Stomach (tissue), 4 donors: ENCODE data around the gene TXNL1.

Experiments used
- EP300 ChIP-seq: sonication (generic); formaldehyde crosslinking; IDR thresholded peaks from one replicate; pipeline ENCODE4 v1.6.1; 2017; ENCODE audit warnings: antibody characterized with exemption
- POLR2AphosphoS5 ChIP-seq, 3 donors: sonication (generic); formaldehyde crosslinking; IDR thresholded peaks; one replicate each; pipeline ENCODE4 v1.6.1; 2016; ENCODE audit warnings: antibody characterized with exemption in 3 of 3
- TF ChIP-seq, protein P1 (sequence below), 7 experiments: fragments of 450-650 bp in 4 of 7; fragments of 200-600 bp in 3 of 7; sonication (generic) in 3 of 7; IDR thresholded peaks; one replicate each; pipeline ENCODE4 v1.5.1; 2016 to 2019; ENCODE audit warnings: antibody characterized with exemption in 7 of 7, control low read depth in 2 of 7, mild to moderate bottlenecking in 1 of 7

DNA sequence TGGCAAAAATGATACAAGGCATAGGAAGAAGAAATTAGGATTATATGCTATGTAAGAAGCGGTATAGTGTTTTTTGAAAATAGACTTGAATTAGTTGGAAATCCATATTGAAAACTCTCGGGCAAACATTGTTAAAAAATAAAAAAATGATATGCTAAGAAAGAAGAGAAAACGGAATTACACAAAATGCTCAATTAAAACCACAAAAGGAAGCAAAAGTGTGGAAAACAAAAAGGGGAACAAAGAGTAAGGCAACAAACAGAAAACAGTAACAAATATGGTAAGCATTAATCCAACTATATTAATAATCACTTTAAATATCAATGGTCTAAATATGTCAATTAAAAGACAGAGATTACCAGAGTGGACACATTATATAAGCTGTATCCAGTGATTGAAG is 58.4 kb downstream of the TXNL1 start:
- TF ChIP-seq, protein P1, sequence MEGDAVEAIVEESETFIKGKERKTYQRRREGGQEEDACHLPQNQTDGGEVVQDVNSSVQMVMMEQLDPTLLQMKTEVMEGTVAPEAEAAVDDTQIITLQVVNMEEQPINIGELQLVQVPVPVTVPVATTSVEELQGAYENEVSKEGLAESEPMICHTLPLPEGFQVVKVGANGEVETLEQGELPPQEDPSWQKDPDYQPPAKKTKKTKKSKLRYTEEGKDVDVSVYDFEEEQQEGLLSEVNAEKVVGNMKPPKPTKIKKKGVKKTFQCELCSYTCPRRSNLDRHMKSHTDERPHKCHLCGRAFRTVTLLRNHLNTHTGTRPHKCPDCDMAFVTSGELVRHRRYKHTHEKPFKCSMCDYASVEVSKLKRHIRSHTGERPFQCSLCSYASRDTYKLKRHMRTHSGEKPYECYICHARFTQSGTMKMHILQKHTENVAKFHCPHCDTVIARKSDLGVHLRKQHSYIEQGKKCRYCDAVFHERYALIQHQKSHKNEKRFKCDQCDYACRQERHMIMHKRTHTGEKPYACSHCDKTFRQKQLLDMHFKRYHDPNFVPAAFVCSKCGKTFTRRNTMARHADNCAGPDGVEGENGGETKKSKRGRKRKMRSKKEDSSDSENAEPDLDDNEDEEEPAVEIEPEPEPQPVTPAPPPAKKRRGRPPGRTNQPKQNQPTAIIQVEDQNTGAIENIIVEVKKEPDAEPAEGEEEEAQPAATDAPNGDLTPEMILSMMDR (IDR thresholded peaks at IDR 0.05): no peak
- TF ChIP-seq EP300 (no peak), POLR2AphosphoS5 (IDR thresholded peaks at IDR 0.05) (no peak)
